Activated CD4-positive, alpha-beta T cell treated with anti-CD3 and anti-CD28 coated beads, Interleukin-2, amount 50 U/mL, for 4 hours (primary cell): ENCODE data around the gene NOTCH1.
"Not testable (repeated sequence)": the region's sequence is repeated elsewhere in the genome, so short reads cannot be mapped to it uniquely, and the experiment has no call there.

Source experiments
- DNase-seq, 2 experiments: peaks; one replicate each; pipeline ENCODE4 v3.0.0-alpha.2; 2020

NOTCH1 gene

DNA sequence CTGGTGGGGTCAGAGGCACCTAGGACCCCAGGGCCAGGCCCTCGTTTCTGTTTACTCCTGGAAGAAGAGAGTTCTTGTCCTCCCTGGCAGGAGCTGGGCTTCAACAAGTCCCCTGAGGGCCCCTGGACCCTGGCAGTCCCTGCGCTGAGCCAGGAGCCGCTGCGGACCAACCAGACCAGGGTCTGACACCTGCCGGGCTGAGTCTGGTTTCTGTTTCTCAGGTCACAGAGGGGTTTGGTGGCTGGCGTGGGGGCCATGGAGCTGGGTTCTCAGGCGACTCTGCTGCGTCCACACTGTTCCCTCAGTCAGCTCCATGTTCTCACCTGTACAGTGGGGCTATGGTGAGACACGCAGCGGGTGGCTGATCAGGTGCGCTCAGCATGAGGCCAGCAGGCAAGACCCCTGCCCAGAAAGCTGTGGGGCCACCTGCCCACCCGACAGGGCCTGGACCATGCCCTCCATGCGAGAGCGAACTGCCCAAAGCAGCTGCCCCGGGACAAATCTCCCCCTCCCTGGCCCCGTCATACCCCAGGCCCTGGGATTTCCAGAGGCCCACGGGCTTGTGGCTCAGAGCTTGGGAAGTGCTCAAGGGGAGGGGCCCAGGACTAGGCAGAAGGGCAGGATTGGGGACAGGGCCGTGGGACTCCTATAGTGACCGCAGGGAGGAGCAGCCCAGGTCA, 17.9 kb upstream of the NOTCH1 start:
- DNase-seq = no peak

- no peak for DNase-seq
These were observed 17.1 kb upstream of the NOTCH1 start for GRCh38 chr9:136562746-136563495.

DNA sequence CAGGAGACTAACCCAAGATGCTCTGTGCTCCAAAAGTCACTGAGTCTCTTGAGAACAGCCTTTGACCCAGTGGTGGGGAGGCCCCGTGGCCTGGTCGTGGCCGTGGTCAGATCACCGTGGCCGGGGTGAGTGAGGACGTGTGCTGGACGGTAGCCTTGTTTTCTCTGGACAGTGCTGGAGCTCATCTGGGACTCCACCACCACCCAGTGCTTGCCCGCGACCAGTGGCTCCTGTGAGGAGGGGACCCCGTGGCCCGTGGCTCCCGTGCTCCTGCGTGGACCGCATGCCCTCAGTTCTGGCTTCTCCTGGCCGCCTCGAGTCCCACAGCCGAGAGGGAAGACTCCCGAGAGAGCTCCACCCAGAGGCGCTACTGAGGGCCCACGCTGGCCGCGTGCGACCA, 15.9 kb upstream of the NOTCH1 start:
- no peak for DNase-seq

DNA sequence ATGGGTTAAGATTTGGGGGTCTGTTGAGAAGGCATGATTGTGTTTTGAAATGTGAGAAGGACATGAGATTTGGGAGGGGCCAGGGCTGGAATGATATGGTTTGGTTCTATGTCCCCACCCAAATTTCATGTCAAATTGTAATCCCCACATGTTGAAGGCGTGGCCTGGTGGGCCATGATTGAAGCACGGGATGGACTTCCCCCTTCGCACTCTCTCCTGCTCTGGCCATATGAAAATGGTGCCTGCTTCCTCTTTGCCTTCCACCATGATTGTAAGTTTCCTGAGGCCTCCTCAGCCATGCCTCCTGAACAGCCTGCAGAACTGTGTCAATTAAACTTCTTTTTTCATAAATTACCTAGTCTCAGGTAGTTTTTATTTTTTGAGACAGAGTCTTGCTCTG, 14.7 kb upstream of the NOTCH1 start:
- no peak for DNase-seq

GRCh38 chr9:136559371-136559770, 13.5 kb upstream of the NOTCH1 start:
- not testable (repeated sequence) for DNase-seq

- not testable (repeated sequence) for DNase-seq
These were observed 13.0 kb upstream of the NOTCH1 start for GRCh38 chr9:136558846-136559245.

GRCh38 chr9:136558373-136558772, 12.5 kb upstream of the NOTCH1 start:
- DNase-seq = no peak

DNA sequence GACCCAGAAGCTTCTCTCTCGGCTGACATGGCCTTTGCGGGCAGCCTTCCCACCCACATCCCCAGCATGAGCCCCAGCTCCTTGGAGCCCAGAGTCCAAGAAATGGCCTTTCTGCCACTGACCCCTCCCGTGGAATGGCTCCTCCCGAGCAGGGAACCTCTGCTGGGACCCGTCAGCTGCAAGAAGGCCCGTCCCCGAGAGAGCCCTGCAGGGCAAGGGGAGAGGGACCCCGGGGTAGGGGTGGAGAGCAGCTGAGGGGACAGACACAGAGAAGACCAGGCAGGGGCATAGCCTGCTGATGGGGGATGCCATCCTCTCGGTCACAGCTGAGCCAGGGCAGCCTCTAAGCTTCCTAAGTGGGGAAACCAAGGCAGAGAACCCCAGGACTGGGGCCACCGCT, 11.2 kb upstream of the NOTCH1 start:
- DNase-seq = no peak

- DNase-seq = no peak
These were observed 10.3 kb upstream of the NOTCH1 start for GRCh38 chr9:136556166-136556565.

DNA sequence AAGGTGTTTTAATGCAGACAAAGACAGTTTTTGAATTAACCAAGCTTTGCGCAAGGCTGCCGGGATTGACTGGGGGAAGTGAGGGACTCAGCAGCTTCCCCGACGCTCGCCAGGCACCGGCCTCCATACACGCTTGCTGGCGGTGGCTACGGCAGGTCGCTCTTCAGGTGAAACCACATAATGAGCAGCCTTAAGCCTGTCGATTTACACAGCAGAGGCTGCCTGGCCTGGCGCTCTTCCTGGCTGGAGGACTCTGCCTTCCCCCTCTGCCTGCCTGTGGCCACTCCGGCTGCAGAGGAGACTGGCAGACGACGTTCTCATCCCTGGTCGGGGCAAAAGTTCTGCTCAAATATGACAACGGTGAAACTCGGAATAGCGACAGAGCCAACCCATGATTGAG, 9.0 kb upstream of the NOTCH1 start:
- no peak for DNase-seq

- DNase-seq = no peak
These were observed 7.7 kb upstream of the NOTCH1 start for GRCh38 chr9:136553581-136553980.

GRCh38 chr9:136552117-136552703, 6.4 kb upstream of the NOTCH1 start:
- DNase-seq = no peak

GRCh38 chr9:136551401-136552116, 5.7 kb upstream of the NOTCH1 start:
- DNase-seq = no peak

- DNase-seq = no peak
These were observed 4.8 kb upstream of the NOTCH1 start for GRCh38 chr9:136550439-136551289.

DNA sequence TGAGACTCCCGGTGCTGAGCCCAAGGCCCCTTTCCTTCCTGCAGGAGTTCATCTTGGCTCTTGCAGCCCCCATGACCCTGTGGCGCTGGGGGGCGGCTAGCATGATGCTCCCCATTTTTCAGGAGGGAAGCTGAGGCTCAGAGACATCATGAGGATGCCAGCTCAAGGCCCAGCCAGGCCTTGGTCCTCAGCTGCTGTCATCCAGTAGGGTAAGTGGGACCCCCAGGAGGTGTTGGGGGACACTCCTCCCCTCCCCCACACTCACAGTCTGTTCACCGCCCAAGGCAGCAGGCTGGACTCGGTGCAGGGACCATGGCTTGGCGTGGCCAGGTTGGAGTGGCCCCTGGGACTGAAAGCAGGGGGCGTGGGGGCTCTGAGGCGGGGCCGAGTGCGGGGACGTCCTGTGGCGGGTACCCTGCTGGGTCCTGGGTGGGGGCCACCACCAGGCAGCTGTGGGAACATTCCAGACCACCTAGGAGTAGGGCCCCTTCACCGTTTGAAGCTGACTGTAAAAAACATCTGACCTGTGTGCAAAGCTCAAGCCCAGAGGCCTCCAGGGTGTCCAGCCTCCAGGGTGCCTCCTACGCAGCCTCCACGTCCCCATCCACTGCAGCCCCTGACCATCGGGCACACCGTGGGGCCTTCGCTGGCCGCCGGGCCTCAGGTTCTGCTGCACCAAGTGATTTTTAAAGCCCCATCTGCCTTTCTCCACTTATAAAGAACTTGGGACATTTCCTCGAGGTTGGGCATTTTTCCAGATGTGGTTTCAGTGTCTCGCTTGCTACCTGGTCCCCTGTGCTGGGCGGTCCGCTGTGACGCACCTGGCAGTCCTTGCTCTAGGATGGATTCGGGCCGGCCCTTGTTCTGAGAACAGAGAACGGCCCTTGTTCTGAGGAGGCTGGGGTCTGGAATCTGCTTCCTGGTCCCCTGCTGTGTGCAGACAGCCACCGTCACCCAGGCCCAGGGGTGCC, 3.4 kb upstream of the NOTCH1 start:
- DNase-seq = no peak

GRCh38 chr9:136547508-136548215, 1.8 kb upstream of the NOTCH1 start:
- DNase-seq = no peak

- DNase-seq = peak; percentile 56 to 60
These were observed 1.1 kb upstream of the NOTCH1 start for GRCh38 chr9:136546697-136547501.

GRCh38 chr9:136545692-136545964, 220 bp downstream of the NOTCH1 start:
- no peak for DNase-seq

- peak; percentile 47 to 48 for DNase-seq
These were observed 720 bp downstream of the NOTCH1 start for GRCh38 chr9:136544964-136545691.
